Measurements from ENCODE around the gene C10orf90.

- TF ChIP-seq REST (IDR thresholded peaks at IDR 0.05; ENCODE audit: low read depth) (no peak), RAD21 (IDR thresholded peaks at IDR 0.05; ENCODE audit: low read depth) (no peak), EP300 (IDR thresholded peaks at IDR 0.05; ENCODE audit: borderline replicate concordance) (no peak), YY1 (IDR thresholded peaks at IDR 0.05; ENCODE audit: low read depth) (no peak), MAX (IDR thresholded peaks at IDR 0.05) (no peak), TAF1 (IDR thresholded peaks at IDR 0.05; ENCODE audit: low read depth) (no peak), NFIC (IDR thresholded peaks at IDR 0.05) (no peak), CREB1 (IDR thresholded peaks at IDR 0.05; ENCODE audit: low read depth) (no peak), TEAD4 (IDR thresholded peaks at IDR 0.05) (no peak), CEBPB (IDR thresholded peaks at IDR 0.05) (no peak), EGR1 (IDR thresholded peaks at IDR 0.05) (no peak)
These were observed 273.3 kb downstream of the C10orf90 start for GRCh38 chr10:126397156-126397555.

All from Ishikawa (cell line).